ENCODE measurements around the gene RGMA.
"Not testable (repeated sequence)": the region's sequence is repeated elsewhere in the genome, so short reads cannot be mapped to it uniquely, and the experiment has no call there.

Gene RGMA

GRCh38 chr15:93036951-93037819 is 51.8 kb downstream of the RGMA start:
- TF ChIP-seq CTCF (IDR thresholded peaks at IDR 0.05; ENCODE audit: low read depth, low read length) = peak; percentile 44
- peak; percentile 53 for DNase-seq (ENCODE audit: low read depth, low spot score)
- in situ Hi-C loops (cut with HindIII; ENCODE audit: low sequenced_read_pairs) = no loop called here
- H3K4me3 ChIP-seq (ENCODE audit: low read depth, low read length) = no peak overlapping the region

GRCh38 chr15:93035953-93036810 is 52.8 kb downstream of the RGMA start:
- no peak for DNase-seq (ENCODE audit: low read depth, low spot score)
- peak; percentile 65 for TF ChIP-seq CTCF (IDR thresholded peaks at IDR 0.05; ENCODE audit: low read depth, low read length)
- in situ Hi-C loops (cut with HindIII; ENCODE audit: low sequenced_read_pairs) = no loop called here
- no peak overlapping the region for H3K4me3 ChIP-seq (ENCODE audit: low read depth, low read length)

- no peak for TF ChIP-seq CTCF (IDR thresholded peaks at IDR 0.05; ENCODE audit: low read depth, low read length)
- no peak overlapping the region for H3K4me3 ChIP-seq (ENCODE audit: low read depth, low read length)
- in situ Hi-C loops (cut with HindIII; ENCODE audit: low sequenced_read_pairs) = no loop called here
These were observed 53.7 kb downstream of the RGMA start for GRCh38 chr15:93035092-93035915.

GRCh38 chr15:93034512-93034911 is 54.5 kb downstream of the RGMA start:
- in situ Hi-C loops (cut with HindIII; ENCODE audit: low sequenced_read_pairs) = no loop called here
- no peak for TF ChIP-seq CTCF (IDR thresholded peaks at IDR 0.05; ENCODE audit: low read depth, low read length)
- no peak overlapping the region for H3K4me3 ChIP-seq (ENCODE audit: low read depth, low read length)
- DNase-seq (ENCODE audit: low read depth, low spot score) = no peak

More at GRCh38 chr15:93035092-93035915, 53.7 kb downstream of the RGMA start:
- no peak for DNase-seq (ENCODE audit: low read depth, low spot score)

GRCh38 chr15:93033434-93034045 is 55.5 kb downstream of the RGMA start:
- in situ Hi-C loops (cut with HindIII; ENCODE audit: low sequenced_read_pairs) = no loop called here
- H3K4me3 ChIP-seq (ENCODE audit: low read depth, low read length) = no peak overlapping the region
- TF ChIP-seq CTCF (IDR thresholded peaks at IDR 0.05; ENCODE audit: low read depth, low read length) = no peak
- no peak for DNase-seq (ENCODE audit: low read depth, low spot score)

GRCh38 chr15:93032515-93033206 is 56.4 kb downstream of the RGMA start:
- H3K4me3 ChIP-seq (ENCODE audit: low read depth, low read length); DNase-seq (ENCODE audit: low read depth, low spot score); in situ Hi-C loops (cut with HindIII; ENCODE audit: low sequenced_read_pairs): not testable (repeated sequence)

- H3K4me3 ChIP-seq (ENCODE audit: low read depth, low read length); DNase-seq (ENCODE audit: low read depth, low spot score): not testable (repeated sequence)
These were observed 57.2 kb downstream of the RGMA start for GRCh38 chr15:93031557-93032384.

More at GRCh38 chr15:93031557-93032384, 57.2 kb downstream of the RGMA start:
- in situ Hi-C loops (cut with HindIII; ENCODE audit: low sequenced_read_pairs) = not testable (repeated sequence)

All from astrocyte of the spinal cord (primary cell).